Measurements from ENCODE around the gene LRRC74B.
"Not testable (repeated sequence)": the region's sequence is repeated elsewhere in the genome, so short reads cannot be mapped to it uniquely, and the experiment has no call there.

The LRRC74B gene

DNA sequence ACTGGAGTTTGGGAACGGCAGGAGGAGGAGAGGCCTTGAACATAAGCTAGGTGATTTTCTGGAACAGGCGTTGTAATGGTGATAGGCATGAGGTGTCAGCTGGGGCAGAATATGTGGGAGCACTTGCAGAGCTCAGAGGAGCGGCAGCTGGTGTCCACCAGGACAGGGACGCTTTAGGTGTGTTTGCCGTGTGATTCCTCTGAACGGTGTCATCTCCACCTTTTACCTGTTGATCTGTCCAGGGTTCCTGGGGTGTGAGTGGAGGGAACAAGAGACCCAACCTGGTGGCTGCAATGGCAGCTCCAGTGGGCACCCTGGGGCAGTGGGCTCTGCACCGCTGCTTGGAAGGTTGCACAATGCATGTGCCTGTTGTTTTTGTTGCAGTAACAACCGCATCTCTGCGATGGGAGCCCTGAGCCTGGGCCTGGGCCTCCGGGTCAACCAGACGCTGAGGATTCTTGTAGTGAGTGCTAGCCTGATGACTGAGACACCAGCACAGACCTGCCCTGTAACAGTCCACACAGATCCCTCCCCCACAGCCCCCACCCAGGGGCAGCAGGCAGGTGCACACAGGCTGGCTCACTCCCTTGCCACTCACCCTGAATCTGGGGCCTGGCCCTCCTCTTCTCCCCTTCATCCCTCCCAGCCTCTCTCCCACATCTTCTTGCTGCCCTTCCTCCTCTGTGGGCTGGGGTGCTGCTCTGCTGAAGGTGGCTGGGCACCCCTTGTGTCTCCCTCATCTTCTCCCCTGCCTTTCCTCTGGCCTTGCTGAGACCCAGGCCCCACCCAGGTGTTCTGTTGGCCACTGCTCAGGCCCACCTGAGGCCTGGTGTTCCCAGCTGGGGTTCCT, 9.2 kb downstream of the LRRC74B start:
- DNase-seq: no peak

DNA sequence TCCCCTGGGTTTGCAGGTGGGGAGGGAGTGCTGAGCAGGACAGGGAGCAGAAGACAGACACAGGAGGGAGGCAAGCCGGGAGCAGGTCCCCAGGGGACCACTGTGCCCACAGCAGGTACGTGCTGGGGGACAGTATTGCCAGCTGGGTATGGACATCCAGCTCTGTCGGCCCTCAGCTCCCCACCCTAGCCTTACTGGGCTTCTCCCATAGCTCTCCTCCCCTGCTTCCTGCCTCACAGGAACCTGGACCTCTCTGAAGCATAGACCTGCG, 9.8 kb downstream of the LRRC74B start:
- DNase-seq: no peak

DNA sequence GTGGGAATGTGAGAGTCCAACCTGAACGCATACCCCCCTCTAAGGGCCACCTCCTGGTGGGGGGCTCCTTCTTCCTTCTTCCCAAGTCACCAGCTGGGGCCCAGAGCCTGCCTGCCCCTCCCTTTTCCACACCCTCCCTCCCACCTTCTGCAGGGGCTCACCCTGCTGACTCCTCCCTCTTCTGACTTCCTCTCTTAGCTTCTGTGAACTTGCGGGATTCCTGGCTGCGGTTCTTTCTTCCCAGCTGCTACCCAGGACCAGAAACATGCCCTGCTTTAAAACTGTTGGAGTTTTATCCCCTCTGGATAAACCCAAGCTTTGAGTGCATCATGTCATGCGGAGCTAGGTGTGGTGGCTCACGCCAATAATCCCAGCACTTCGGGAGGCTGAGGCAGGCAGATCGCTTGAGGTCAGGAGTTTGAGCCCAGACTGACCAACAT, 10.2 kb downstream of the LRRC74B start:
- no peak for DNase-seq

DNA sequence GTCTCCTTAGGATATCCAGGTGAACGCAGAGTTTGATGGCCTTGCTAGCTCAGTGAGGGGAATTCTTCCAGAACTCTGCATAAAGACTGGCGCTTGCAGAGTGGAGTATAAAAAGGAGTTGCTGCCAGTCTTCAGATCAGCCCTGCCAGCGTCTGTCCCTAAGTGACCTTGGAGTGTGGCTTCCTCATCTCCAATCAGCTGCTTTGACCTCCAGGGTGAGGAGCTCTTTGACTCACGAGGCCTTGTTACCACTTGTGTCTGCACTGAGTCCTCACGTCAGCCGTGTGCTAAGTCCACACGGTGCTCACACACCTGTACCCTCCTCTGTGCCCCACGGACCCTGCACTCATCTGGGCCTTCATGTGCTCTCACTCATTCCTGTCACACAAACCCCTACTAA, 14.6 kb downstream of the LRRC74B start:
- DNase-seq: not testable (repeated sequence)

DNA sequence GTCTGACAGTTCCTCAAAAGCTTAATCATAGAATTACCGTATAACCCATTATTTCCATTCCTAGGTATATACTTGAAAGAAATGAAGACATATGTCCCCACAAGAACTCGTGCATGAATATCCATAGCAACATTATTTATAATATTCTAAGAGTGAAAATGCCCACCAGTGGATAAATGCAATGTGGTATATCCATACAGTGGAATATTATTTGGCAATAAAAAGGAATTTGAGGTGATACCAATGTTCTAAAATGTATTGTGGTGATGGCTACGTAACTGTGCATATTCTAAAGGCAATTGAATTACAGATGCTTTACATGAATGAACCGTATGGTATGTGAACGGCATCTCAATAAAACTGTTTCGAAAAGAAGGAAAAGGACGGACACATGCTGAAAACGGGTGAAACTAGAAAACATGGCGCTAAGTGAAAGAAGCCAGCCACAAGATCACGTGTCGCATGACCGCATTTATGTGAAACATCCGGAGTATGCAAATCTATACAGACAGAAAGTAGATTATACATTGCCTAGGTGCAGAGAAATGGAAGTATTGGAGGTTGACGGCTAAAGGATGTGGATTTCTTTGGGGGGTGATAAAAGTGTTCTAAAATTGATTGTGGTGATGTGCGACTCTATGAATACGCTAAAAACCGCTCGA, 16.0 kb downstream of the LRRC74B start:
- DNase-seq: not testable (repeated sequence)

DNA sequence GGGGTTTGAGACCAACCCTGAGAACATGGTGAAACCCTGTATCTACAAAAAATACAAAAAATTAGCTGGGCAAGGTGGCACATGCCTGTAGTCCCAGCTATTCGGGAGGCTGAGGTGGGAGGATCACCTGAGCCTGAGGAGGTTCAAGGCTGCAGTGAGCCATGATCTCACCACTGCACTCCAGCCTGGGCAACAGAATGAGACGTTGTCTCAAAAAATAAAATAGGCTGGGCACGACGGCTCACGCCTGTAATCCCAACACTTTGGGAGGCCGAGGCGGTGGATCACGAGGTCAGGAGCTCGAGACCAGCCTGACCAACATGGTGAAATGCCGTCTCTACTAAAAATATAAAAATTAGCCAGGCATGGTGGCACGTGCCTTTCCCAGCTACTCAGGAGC, 18.7 kb downstream of the LRRC74B start:
- not testable (repeated sequence) for DNase-seq

DNA sequence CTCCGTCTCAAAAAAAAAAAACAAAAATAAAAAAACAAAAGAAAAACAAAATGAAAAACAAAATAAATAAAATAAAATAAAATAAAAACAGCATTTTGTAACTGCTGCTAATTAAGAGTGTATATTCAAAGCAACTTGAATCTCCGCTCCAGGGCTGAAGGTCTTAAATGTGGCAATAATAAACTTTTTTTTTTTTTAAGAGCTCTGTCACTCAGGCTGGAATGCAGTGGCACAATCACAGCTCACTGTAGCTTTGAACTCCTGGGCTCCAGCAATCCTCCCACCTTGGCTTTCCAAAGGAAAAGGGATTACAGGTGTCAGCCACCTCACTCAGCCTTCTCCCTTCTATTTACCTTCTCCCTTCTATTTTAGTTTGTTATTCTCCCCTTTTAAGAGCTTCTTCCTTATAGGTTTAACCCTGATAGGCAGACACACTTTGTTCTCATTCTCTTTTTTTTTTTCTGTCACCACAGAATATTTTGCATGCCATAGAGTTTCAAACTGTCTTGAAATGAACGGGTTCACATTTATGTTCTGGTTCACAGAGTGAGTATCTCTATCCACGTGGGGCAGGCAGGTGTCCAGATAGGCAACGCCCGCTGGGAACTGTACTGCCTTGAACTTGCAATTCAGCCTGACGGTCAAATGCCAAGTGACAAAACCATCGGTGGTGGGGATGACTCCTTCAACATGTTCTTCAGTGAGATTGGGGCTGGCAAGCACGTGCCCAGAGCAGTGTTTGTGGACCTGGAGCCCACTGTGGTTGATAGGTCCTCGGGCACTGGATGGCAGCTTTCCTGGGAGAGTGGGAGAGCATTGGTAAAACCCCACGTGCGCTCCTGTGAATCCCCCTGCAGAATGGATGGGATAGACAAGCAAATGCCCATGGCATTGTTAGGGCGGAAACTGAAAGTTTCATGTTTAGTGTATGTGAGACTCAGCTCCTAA, 19.4 kb downstream of the LRRC74B start:
- no peak for DNase-seq

DNA sequence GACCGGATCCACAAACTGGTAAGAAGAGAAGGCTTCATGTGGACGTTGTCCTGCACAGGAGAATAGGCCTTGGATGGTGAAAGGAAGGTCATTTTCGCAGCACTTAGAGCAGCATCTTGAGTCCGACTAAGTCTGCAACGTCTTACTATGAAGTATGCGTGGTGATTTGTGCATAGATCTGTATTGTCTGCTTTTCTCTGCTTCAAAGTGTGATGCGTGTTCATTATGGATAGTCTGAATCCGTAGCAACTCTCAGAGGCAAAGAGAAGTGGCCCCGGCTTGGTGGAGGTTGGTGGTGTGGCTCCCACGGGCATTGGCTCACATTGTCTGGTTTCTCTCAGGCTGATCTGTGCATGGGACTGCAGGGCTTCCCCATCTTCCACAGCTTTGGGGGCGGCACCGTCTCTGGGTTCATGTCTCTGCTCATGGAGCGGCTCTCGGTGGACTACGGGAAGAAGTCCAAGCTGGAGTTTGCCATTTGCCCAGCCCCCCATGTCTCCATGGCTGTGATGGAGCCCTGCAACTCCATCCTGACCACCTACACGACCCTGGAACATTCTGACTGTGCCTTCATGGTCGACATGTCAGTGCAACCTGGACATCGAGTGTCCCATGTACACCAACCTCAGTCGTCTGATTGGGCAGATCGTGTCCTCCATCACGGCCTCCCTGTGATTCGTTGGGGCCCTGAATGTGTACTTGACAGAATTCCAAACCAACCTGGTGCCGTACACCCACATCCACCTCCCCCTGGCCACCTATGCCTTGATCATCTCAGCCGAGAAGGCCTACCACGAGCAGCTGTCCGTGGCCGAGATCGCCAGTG, 21.5 kb downstream of the LRRC74B start:
- DNase-seq: no peak

DNA sequence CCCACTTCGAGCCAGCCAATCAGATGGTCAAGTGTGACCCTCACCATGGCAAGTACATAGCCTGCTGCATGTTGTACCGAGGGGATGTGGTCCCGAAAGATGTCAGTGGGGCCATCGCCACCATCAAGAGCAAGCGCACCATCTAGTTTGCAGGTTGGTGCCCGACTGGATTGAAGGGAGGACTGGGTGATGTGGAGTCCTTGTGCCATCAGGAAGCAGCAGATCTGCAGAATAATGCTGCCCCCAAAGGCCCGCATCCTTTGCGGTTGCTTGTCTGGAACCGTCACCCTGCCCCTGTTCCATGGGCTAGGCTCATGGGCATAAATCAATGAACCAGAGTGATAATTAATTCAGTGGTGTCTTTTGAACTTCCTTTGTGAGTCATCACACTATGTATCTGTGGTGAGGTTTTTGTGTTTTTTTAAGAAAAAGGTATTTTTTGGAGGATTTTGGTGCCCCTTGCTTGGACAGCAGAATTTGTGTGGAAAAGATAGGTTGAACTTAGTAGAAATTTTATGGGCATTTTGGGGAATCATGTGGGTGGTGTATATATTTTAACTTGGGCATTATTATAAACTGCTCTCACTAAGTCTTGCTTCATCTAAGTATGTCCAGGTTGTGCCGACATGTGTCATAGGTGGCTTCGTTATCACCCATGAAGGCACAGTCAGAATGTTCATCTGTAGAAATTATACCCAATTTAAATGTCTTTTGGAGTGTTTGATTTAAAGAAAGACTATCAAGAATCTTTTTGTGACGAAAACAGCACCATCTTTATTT, 22.3 kb downstream of the LRRC74B start:
- DNase-seq: no peak

DNA sequence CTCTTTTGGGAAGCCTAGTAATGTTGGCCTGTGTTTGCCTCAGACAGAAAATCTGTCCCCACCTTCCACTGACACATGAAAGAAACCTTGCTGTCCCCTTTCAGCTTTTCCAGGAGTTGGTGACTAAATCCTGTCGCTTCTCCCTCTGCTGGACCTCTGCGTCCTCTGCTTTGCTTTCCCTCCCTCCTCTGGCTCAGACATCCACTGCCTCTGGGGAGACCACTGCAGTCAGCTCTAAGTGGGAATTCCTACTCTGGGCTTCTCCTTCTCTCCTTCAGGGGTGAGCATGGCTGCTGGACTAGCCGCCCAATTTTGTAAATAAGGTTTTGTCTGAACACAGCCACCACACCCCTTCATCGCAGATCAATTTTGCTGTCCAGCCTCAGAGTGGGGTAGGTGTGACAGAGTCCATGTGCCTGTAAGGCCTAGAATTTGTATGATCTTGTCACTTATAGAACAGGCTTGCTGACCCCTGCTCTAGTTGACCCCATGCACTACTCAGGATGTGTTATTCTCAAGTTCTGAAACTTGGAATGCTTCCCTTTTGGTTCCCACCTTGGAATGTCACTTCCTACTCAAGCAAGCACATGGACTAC, 23.0 kb downstream of the LRRC74B start:
- no peak for DNase-seq

DNA sequence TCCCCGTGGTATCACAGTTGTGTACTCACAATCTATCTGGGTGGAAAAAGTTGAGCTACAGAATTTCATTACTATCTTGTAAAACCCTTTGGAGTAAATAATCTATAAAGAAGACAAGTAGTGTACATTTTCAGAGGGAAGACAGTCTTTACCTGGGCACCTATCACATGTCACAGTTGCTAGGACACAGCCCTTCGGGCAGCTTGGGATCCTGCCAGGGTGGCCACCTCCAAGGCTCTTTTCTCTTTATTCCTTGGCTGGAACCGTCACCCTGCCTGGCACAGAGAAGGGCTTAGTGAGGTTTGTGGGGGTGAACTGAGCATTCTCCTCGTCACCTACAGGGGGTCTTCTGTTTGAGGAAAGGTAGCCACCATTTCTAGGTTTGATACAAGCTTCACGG, 23.6 kb downstream of the LRRC74B start:
- DNase-seq: no peak

DNA sequence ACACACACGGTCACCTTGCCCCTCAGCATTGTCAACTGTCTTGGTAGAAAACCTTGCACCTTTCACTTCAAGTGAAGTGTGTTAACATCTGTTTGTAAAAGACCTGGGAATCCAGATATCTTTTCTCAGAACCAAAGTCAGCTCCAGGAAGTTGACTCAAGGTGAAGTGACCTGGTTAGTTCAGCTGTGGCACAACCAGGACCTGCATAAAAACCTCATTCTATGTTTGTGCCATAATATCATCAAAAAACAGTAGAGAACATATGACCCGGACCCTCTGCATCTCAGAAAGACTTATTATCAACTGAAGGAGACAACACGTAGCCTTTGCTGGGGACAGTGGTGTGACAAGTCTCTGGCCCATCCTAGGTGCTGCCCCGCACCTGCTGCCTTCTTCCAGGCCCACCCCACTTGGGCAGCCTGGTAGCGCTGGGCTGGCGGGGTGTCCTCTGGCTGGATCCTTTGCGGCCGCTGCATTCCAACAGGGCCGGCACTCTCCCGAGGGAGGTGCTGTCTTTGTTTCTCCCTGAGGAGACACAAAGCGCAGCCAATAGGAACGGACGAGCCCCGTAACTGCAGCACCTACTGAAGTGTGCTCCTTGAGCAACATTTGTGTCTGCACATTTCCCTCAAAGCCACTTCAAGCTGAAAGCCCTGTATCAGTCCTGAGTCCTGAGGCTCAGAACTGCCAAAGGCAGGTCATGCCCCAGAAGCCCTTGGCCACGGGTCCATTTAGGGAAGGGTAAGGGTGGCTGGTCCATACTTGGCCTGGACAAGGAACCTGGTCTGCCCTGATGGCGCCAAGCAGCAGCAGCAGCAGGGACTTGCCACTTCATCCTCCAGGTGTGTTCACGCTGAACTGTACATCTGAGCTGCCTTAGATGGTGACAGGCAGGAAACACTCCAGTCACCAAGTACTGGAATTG, 25.2 kb downstream of the LRRC74B start:
- no peak for DNase-seq

DNA sequence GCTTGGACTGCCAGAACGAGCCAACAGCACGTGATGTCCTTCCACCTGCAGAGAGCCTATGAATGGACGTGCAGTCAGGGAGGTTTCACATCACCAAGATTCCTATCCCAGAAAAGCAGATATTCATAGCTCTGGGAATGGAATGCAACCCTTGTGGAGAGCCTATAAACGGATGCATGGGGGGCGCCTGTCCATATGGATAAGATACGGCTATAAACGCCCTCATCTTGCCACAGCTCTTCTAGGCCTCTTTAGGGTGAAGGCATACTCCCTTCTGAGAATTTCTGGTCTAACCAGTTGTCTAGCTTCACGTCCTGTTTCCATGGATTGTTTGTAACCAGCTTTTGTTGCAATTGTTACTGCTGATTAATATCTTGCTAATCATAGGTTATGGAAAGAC, 26.1 kb downstream of the LRRC74B start:
- DNase-seq: not testable (repeated sequence)

DNA sequence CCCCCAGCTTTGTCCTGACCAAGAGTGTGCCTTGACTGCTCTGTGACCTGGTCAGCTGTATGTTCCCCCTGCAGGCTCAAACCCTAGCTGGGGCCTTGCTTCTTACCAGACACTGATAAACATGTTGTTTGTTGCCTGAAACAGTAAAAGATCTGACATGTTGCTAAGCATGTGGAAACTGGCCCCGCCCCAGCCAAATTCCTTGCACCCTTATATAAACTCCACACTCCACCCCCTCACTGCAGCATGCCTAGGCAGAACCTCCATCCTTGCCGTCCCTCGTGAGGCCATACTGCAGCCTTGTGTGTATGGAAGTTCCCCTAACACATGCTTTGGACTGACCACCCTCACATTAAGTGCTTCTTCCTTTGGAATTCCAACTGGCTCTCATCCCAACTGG, 27.3 kb downstream of the LRRC74B start:
- DNase-seq: no peak

DNA sequence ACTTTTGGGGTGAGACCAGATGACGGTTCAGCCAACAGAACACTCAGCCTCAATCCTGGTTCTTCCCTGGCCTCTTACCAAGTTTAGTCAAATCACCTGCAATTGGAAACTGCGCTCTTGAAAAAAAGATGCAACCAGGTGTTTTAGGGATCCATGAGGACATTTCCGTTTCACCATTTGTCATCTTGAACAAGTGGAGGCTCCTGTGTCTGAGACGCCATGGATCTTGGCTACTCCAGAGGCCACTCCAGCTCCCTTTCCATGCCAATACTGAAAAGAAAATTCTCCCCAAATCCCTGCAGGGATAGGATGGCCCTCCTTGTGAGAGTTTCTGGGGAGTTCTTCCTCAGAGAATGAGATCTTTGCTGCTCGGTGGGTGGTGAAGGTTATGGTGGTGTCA, 27.7 kb downstream of the LRRC74B start:
- DNase-seq: no peak

DNA sequence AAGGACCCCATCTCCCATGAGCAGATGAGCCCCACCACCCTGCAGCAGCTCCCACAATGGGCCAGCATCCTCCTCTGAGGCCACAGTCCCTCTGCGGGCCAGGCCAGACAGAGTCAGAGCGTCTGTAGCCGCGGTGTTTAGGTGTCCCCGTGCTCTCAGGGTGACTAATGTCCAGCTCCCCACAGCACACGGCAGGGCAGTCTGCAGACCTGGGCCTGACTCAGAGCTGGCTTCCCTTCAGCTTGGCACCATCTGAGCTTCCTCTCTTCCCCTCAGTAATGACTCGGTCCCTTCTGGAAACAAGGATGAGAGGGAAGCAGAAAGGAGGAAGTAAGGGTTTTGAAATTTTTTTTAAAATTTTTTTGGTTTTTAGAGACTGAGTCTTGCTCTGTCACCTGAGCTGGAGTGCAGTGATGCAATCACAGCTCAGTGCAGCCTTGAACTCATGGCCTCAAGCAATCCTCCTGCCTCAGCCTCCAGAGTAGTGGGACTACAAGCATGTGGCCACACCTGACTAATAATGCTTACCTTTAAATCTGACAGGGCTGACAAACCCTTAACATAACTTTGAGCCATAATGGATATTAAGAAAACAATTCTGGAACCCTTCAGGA, 28.5 kb downstream of the LRRC74B start:
- DNase-seq: no peak

DNA sequence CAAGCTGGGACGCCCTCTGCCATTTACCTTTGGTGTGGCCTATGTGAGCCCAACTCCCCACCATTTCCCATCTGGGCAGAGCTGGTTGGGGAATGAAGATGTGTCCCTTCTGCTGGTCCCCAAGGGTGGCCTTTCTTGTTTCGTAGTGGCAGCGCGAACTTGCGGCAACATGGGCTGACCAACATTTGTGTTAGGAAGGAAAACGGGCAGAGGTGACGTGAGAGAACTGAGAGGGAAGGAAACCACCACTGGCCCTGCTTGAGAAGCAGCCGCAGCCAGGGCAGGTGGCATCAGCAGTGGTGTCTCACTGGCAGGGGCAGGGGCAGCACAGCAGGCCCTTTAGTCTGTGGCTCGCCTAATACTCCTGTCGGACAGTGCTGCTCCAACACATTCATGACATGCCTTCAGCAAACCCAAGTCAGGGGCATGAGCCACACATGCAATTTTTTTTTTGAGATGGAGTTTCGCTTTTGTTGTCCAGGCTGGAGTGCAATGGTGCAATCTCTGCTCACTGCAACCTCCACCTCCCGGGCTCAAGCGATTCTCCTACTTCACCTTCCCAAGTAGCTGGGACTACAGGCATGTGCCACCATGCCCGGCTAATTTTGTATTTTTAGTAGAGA, 29.9 kb downstream of the LRRC74B start:
- DNase-seq: no peak

DNA sequence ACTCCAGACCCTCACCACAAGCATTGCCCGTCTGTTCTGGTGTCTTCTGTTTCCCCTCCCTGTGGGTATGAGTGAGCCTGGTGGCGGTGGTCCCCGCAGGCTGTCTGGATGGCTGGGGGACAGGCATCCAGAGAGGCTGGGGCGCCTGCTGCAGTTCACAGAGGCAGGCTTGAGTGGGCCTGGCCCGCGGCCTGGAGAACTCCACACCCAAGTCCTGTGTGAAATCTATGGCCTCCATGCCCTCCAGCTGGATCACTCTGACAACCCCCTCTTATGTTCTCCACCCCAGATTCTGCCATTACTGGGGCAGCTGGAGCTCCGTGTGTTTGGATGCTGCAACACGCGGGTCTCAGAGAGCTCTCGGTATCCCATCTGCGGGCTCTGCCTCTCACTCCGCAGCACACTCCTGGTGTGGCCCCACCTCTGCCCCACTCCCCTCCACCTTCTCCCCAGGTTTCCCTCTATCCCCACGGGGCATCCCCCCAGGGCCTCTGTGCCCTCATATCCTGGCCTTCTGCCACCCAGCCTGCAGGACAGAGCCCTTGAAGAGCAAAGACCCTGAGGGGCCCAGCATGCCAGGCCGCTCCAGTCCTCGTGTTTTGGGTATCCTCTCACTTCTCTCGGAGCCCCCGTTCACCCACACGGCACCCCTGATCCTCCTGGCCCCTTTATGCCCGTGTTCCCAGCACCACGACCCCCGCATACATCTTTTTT, 31.3 kb downstream of the LRRC74B start:
- DNase-seq: no peak

Measured in CD4-positive, alpha-beta T cell treated with Interleukin-10 for 1 hour (primary cell).